Uterus (tissue), 4 donors: ENCODE data around the gene DNAJC5G. TPM values are rescaled to one million over a fixed set of nuclear protein-coding genes. Genes with fewer than 3 reads are reported as not detected.

Source experiments
- DNase-seq, 2 donors: peaks; one replicate each; pipeline ENCODE4 v3.0.0-alpha.2; 2019 to 2020
- H3K27ac ChIP-seq, 2 donors: fragments of 200-600 bp; sonication (generic); 1 replicate in 1 of 2; 2 replicates in 1 of 2; pipeline ENCODE4 v1.5.1; 2016 to 2018
- H3K27me3 ChIP-seq, 2 donors: fragments of 200-600 bp; sonication (generic); one replicate each; pipeline ENCODE4 v1.5.1; 2018 to 2019; ENCODE audit warnings: control low read depth in 1 of 2
- H3K36me3 ChIP-seq, 2 donors: fragments of 200-600 bp; sonication (generic); one replicate each; pipeline ENCODE4 v1.5.1; 2019; ENCODE audit warnings: control low read depth in 1 of 2
- H3K4me1 ChIP-seq, 2 donors: fragments of 200-600 bp; sonication (generic); one replicate each; pipeline ENCODE4 v1.5.1; 2018 to 2019; ENCODE audit warnings: control low read depth in 1 of 2
- H3K4me3 ChIP-seq, 2 donors: fragments of 200-600 bp; sonication (generic); 1 replicate in 1 of 2; 2 replicates in 1 of 2; pipeline ENCODE4 v1.5.1; 2018 to 2019; ENCODE audit warnings: mild to moderate bottlenecking in 1 of 2
- H3K9me3 ChIP-seq, 2 donors: fragments of 200-600 bp; sonication (generic); one replicate each; pipeline ENCODE4 v1.5.1; 2019; ENCODE audit warnings: control low read depth in 1 of 2
- POLR2A ChIP-seq, 2 donors: fragments of 450-650 bp; IDR thresholded peaks; one replicate each; pipeline ENCODE4 v1.6.1; 2016; ENCODE audit warnings: antibody characterized with exemption in 2 of 2, mild to moderate bottlenecking in 1 of 2, moderate library complexity in 1 of 2
- intact Hi-C: fragments of 100-400 bp; cut with DNase I; formaldehyde crosslinking; loops from one replicate; pipeline ENCODE4 v1.15.1; 2023; ENCODE audit warnings: low total_unique reads
- total RNA-seq, 4 donors: library from RNA; depleted of rRNA in 3 of 4; stranded (reverse); fragments of >200 nt in 3 of 4; gene quantifications; one replicate each; pipeline versions ENCODE4 v1.1.0 to v1.2.4, GENCODE V29; 2014 to 2023
- TF ChIP-seq, protein P1 (sequence below), 4 experiments: fragments of 200-600 bp in 2 of 4; fragments of 450-650 bp in 2 of 4; sonication (generic) in 2 of 4; IDR thresholded peaks; one replicate each; pipeline ENCODE4 v1.5.1; 2016 to 2019; ENCODE audit warnings: antibody characterized with exemption in 4 of 4, mild to moderate bottlenecking in 2 of 4, moderate library complexity in 1 of 4
- donor health status: DM: yes; HTN: yes; CAD: no.

DNAJC5G gene
- total RNA-seq, 4 donors from 2014 or later: 0.77 to 3.9 (median 1.5) TPM; not detected in 1

DNA sequence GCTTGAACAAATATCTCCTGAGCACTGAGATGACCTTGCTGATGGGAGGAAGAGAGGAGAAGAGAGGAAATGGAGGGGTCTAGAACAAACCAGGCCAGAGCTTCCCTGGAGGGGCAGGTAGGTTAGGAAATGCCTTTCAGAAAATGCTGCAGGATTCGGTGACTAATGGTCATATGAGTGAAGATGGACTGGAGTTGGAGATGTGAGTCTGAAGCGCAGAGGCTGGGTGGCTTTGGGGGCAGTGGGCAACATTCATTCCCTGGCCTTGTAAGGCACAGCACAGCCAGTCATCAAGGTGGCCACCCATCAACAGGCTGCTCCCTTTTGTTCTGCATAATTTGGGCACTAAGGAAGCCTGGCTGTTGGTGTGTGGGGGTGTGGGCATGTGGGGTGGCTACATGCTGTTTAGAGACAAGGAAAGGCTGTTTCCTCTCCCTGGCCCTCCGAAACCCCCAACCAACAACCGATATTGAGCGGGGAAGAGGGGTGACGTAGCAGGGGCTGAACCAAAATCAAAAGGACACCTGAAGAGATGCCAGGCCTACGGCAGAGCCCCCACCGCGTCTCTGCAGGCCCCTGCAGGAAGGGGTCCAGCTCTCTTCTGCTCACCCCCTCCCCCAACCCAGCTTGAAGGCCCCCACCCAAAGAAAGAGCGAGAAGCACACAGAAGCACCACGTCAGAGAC, 13.8 kb upstream of the DNAJC5G start:
- H3K9me3 ChIP-seq: no peaks in the 10 kb centered on the region
- H3K36me3 ChIP-seq: no peaks in the 10 kb centered on the region
- peaks cover 0 to 23% of the 10 kb centered on the region in 2 donors for H3K4me1 ChIP-seq
- no peak overlapping the region for H3K27ac ChIP-seq
- DNase-seq: no peak
- TF ChIP-seq, protein P1, sequence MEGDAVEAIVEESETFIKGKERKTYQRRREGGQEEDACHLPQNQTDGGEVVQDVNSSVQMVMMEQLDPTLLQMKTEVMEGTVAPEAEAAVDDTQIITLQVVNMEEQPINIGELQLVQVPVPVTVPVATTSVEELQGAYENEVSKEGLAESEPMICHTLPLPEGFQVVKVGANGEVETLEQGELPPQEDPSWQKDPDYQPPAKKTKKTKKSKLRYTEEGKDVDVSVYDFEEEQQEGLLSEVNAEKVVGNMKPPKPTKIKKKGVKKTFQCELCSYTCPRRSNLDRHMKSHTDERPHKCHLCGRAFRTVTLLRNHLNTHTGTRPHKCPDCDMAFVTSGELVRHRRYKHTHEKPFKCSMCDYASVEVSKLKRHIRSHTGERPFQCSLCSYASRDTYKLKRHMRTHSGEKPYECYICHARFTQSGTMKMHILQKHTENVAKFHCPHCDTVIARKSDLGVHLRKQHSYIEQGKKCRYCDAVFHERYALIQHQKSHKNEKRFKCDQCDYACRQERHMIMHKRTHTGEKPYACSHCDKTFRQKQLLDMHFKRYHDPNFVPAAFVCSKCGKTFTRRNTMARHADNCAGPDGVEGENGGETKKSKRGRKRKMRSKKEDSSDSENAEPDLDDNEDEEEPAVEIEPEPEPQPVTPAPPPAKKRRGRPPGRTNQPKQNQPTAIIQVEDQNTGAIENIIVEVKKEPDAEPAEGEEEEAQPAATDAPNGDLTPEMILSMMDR (IDR thresholded peaks at IDR 0.05): no peak
- TF ChIP-seq POLR2A (IDR thresholded peaks at IDR 0.05): no peak
- intact Hi-C loops: no loop called here
- no peak overlapping the region for H3K4me3 ChIP-seq
- H3K27me3 ChIP-seq: peaks cover 21 to 25% of the 10 kb centered on the region in 2 donors

DNA sequence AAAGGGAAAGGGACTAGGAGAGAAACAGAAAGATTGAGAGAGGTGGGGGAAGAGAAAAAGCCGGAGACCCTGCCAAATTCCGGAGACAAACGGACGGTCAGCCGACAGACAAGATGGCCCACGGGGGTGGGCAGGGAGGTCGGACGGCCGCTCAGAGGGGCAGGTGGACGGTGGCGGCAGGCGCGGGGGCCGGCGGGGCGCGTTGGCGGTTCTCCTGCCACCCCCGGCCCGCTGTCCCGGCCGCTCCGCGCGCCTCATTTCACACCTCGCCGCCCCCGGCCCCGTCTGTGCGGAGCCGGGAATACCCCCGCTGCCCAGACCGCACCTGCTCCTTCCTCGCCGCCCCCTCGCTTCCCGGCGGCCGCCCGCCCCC, 13.3 kb upstream of the DNAJC5G start:
- no peak for DNase-seq
- TF ChIP-seq, protein P1 (IDR thresholded peaks at IDR 0.05): no peak
- no peak for TF ChIP-seq POLR2A (IDR thresholded peaks at IDR 0.05)
- no peaks in the 10 kb centered on the region for H3K9me3 ChIP-seq
- intact Hi-C loops: no loop called here
- peaks cover 0 to 23% of the 10 kb centered on the region in 2 donors for H3K4me1 ChIP-seq
- peaks cover 21 to 25% of the 10 kb centered on the region in 2 donors for H3K27me3 ChIP-seq
- peak overlapping the region in 1 of 2 donors; percentile 36 for H3K4me3 ChIP-seq
- no peaks in the 10 kb centered on the region for H3K36me3 ChIP-seq
- no peak overlapping the region for H3K27ac ChIP-seq

DNA sequence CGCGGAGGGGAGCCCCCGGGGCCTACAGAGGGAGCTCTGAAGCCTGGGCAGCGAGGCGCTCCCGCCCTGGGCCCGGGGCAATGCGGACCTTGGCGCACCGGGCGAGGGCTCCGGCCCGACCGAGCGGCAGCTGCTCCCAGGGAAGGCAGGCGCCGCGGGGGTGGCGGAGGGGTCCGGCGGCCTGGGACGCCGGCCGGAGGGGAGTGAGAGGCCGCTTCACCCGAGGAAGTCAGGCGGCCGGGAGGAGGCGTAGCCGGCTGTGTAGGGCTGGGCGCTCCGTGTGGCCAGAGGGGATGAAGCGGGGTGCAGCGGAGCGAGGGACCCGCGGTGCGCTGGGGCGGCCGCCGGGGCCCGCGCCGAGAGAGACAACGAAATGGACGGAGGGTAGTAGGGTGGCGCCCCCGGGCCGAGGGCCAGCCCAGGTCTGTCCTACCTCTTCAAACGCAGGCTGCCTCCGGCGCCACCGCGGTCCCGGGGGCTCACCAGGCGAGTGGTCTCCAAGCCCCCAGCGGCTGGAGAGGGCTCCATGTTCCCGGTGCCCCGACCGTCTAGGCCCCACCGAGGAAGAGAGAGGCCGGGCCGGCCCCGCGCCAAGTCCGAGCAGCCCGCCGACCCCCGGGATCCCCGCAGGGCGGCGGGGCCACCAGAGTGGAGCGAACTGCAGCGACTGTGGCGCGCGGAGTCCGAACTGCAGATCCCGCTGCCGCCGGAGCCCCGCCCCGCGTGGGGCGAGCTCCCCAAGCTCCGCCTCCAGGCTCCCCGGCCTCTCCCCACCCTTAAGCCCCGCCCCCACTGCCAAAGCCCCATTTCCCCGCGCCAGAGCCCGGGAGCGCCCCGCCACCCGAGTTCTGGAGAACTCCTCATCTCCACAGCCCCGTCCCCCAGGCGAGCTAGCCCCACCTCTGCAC, 12.6 kb upstream of the DNAJC5G start, which contains the start of gene SLC30A3:
SLC30A3 (minus strand) TSS at position 669 of the 908 bp plus-strand sequence; CDS start at position 528, 141 bp downstream.
- Histone ChIP-seq H3K4me3 (peak within 1 kb of the TSS; percentile 16 to 36), H3K4me1 (peaks cover 0 to 23% of the 10 kb centered on the region in 2 donors), H3K27ac (no peak within 1 kb of the TSS), H3K27me3 (peaks cover 21 to 25% of the 10 kb centered on the region in 2 donors), H3K9me3 (no peaks in the 10 kb centered on the region), H3K36me3 (no peaks in the 10 kb centered on the region)
- intact Hi-C loops: no loop called here
- TF ChIP-seq POLR2A (IDR thresholded peaks at IDR 0.05): no peak
- TF ChIP-seq, protein P1 (IDR thresholded peaks at IDR 0.05): no peak
- peak; percentile 54 to 60 for DNase-seq

DNA sequence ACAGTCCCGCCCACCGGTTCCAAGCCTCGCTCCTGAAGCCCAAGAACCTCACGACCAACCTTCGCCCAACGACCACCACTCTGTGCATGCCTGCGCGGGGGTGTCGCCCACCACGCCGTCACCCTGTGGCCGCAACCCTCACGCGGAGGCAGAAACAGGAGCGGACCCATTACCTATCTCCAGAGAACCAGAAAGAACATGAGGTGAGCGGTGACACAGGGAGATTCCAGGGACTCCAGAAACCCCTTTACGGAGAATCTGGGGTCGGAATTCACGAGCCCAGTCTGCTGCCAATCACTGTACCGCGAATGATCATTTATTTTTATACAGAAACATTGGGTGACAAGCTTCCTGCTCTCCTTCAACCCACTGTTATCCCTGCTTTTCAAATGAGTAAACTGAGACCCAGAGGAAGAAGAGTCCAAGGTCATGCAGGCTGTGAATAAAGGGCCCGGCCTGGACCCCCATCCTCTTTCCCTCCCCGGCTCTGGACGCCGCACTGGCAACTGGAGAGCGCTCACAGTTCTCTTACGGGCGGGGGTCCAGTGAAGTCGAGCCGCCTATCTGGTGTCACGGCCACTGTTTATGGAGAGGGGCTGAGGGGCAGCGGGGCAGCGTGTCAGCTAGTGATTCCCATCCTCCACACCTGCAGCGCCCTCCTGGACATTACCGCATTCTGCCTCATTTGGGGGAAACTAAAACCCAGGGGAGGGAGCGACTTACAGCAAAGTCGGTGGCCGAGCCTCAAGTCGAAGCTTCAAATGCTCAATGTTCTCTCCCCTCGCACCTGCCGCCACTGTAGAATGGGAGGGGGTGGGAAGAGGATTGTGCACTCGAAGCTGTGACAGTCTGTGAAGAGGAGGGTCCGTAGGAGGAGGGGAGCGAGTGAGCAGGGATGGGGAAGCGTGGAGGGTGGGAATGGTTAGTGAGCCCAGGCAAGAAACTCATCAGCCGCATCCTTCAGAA, 11.7 kb upstream of the DNAJC5G start:
- no peak for DNase-seq
- peak overlapping the region; percentile 16 to 36 for H3K4me3 ChIP-seq
- no peaks in the 10 kb centered on the region for H3K9me3 ChIP-seq
- peaks cover 0 to 23% of the 10 kb centered on the region in 2 donors for H3K4me1 ChIP-seq
- TF ChIP-seq, protein P1 (IDR thresholded peaks at IDR 0.05): no peak
- no peak for TF ChIP-seq POLR2A (IDR thresholded peaks at IDR 0.05)
- peaks cover 21 to 25% of the 10 kb centered on the region in 2 donors for H3K27me3 ChIP-seq
- H3K27ac ChIP-seq: no peak overlapping the region
- no peaks in the 10 kb centered on the region for H3K36me3 ChIP-seq
- intact Hi-C loops: no loop called here
